Ishikawa (cell line): ENCODE data around the gene XAGE2.

Experiments used
- CEBPB ChIP-seq: IDR thresholded peaks from 2 replicates; pipeline ENCODE4 v1.6.1; 2012
- CREB1 ChIP-seq: IDR thresholded peaks from 2 replicates; pipeline ENCODE4 v1.6.1; 2012; ENCODE audit warnings: low read depth
- EGR1 ChIP-seq: IDR thresholded peaks from 2 replicates; pipeline ENCODE4 v1.6.1; 2012
- EP300 ChIP-seq: IDR thresholded peaks from 2 replicates; pipeline ENCODE4 v1.6.1; 2012; ENCODE audit warnings: borderline replicate concordance
- FOXM1 ChIP-seq: IDR thresholded peaks from 2 replicates; pipeline ENCODE4 v1.6.1; 2012; ENCODE audit warnings: low read depth, borderline replicate concordance
- MAX ChIP-seq: IDR thresholded peaks from 2 replicates; pipeline ENCODE4 v1.6.1; 2012
- NFIC ChIP-seq: IDR thresholded peaks from 2 replicates; pipeline ENCODE4 v1.6.1; 2012
- RAD21 ChIP-seq: IDR thresholded peaks from 2 replicates; pipeline ENCODE4 v1.6.1; 2012; ENCODE audit warnings: low read depth
- REST ChIP-seq: IDR thresholded peaks from 2 replicates; pipeline ENCODE4 v1.6.1; 2012; ENCODE audit warnings: low read depth, mild to moderate bottlenecking
- TAF1 ChIP-seq: IDR thresholded peaks from 2 replicates; pipeline ENCODE4 v1.6.1; 2012; ENCODE audit warnings: low read depth, mild to moderate bottlenecking
- TCF12 ChIP-seq: IDR thresholded peaks from 2 replicates; pipeline ENCODE4 v1.6.1; 2012; ENCODE audit warnings: low read depth
- TEAD4 ChIP-seq: IDR thresholded peaks from 2 replicates; pipeline ENCODE4 v1.6.1; 2012
- USF1 ChIP-seq: IDR thresholded peaks from 2 replicates; pipeline ENCODE4 v1.6.1; 2012
- YY1 ChIP-seq: IDR thresholded peaks from 2 replicates; pipeline ENCODE4 v1.6.1; 2012; ENCODE audit warnings: low read depth
- ZBTB7A ChIP-seq: IDR thresholded peaks from 2 replicates; pipeline ENCODE4 v1.6.1; 2012; ENCODE audit warnings: low read depth

The XAGE2 gene

GRCh38 chrX:52378870-52379269, 10.0 kb downstream of the XAGE2 start:
- no peak for TF ChIP-seq MAX
- no peak for TF ChIP-seq NFIC
- no peak for TF ChIP-seq CEBPB
- no peak for TF ChIP-seq YY1
- TF ChIP-seq EP300: no peak
- TF ChIP-seq TCF12: no peak

- no peak for TF ChIP-seq NFIC
- TF ChIP-seq TCF12: no peak
- no peak for TF ChIP-seq RAD21
- TF ChIP-seq TAF1: no peak
- no peak for TF ChIP-seq USF1
- TF ChIP-seq YY1: no peak
- no peak for TF ChIP-seq MAX
- no peak for TF ChIP-seq ZBTB7A
Observed at GRCh38 chrX:52380993-52381392, 12.2 kb downstream of the XAGE2 start.

GRCh38 chrX:52410439-52411394, 41.9 kb downstream of the XAGE2 start:
- TF ChIP-seq TEAD4 (no peak), EP300 (no peak), FOXM1 (no peak), USF1 (no peak), ZBTB7A (no peak), CEBPB (no peak), RAD21 (no peak), MAX (no peak), CREB1 (no peak), TCF12 (no peak), NFIC (no peak), YY1 (no peak), EGR1 (no peak), REST (no peak), TAF1 (no peak)

- TF ChIP-seq ZBTB7A: no peak
- no peak for TF ChIP-seq USF1
- no peak for TF ChIP-seq TCF12
- no peak for TF ChIP-seq CEBPB
- TF ChIP-seq TEAD4: no peak
- TF ChIP-seq RAD21: no peak
- TF ChIP-seq REST: no peak
Observed at GRCh38 chrX:52415304-52415703, 46.5 kb downstream of the XAGE2 start.

GRCh38 chrX:52416816-52417215, 48.0 kb downstream of the XAGE2 start:
- TF ChIP-seq CEBPB (no peak), TAF1 (no peak), FOXM1 (no peak), TCF12 (no peak), EGR1 (no peak), REST (no peak)
